Tibial nerve (tissue), 4 donors: Measurements from ENCODE around the gene ZBTB11. TPM values are rescaled to one million over a fixed set of nuclear protein-coding genes. Genes with fewer than 3 reads are reported as not detected.
"Not testable (repeated sequence)": the region's sequence is repeated elsewhere in the genome, so short reads cannot be mapped to it uniquely, and the experiment has no call there.

Experiments
- DNase-seq, 2 donors: peaks; one replicate each; pipeline ENCODE4 v3.0.0-alpha.2; 2019; ENCODE audit warnings: low spot score in 2 of 2
- H3K27ac ChIP-seq, 4 donors: fragments of 200-600 bp; sonication (generic) in 3 of 4; one replicate each; pipeline ENCODE4 v1.5.1; 2017 to 2019; ENCODE audit warnings: mild to moderate bottlenecking in 1 of 4
- H3K27me3 ChIP-seq, 2 donors: fragments of 200-600 bp; sonication (generic) in 1 of 2; one replicate each; pipeline versions ENCODE4 v1.5.1 to v1.6.0; 2017 to 2019
- H3K36me3 ChIP-seq, 3 donors: fragments of 200-600 bp; sonication (generic); one replicate each; pipeline ENCODE4 v1.5.1; 2018 to 2019
- H3K4me1 ChIP-seq, 4 donors: fragments of 200-600 bp; sonication (generic) in 3 of 4; one replicate each; pipeline ENCODE4 v1.5.1; 2017 to 2019
- H3K4me3 ChIP-seq, 4 donors: fragments of 200-600 bp; sonication (generic) in 3 of 4; one replicate each; pipeline ENCODE4 v1.5.1; 2017 to 2019; ENCODE audit warnings: mild to moderate bottlenecking in 1 of 4, moderate library complexity in 1 of 4
- H3K9me3 ChIP-seq, 4 donors: fragments of 200-600 bp; sonication (generic) in 3 of 4; one replicate each; pipeline ENCODE4 v1.5.1; 2017 to 2019
- EP300 ChIP-seq, 2 donors: sonication (generic); formaldehyde crosslinking; IDR thresholded peaks; one replicate each; pipeline ENCODE4 v1.6.1; 2017; ENCODE audit warnings: antibody characterized with exemption in 2 of 2, mild to moderate bottlenecking in 1 of 2
- POLR2A ChIP-seq, 2 donors: fragments of 450-650 bp; IDR thresholded peaks; one replicate each; pipeline ENCODE4 v1.6.1; 2017; ENCODE audit warnings: antibody characterized with exemption in 2 of 2, mild to moderate bottlenecking in 2 of 2, moderate library complexity in 2 of 2
- WGBS, 2 donors: methylation state at CpG; one replicate each; pipeline ENCODE4 v1.1.5; 2018; 5-methylcytosine and 5-hydroxymethylcytosine counted together
- total RNA-seq, 4 donors: library from RNA; depleted of rRNA; stranded (reverse); fragments of >200 nt; gene quantifications; one replicate each; pipeline ENCODE4 v1.1.0, GENCODE V29; 2016
- TF ChIP-seq, protein P1 (sequence below), 5 experiments: fragments of 200-600 bp in 3 of 5; fragments of 450-650 bp in 2 of 5; sonication (generic) in 3 of 5; IDR thresholded peaks; one replicate each; pipeline ENCODE4 v1.5.1; 2016 to 2019; ENCODE audit warnings: antibody characterized with exemption in 5 of 5, mild to moderate bottlenecking in 3 of 5, moderate library complexity in 2 of 5

ZBTB11 gene
- total RNA-seq, 4 donors from 2014 or later = 18.3 to 20.5 (median 19.6) TPM

DNA sequence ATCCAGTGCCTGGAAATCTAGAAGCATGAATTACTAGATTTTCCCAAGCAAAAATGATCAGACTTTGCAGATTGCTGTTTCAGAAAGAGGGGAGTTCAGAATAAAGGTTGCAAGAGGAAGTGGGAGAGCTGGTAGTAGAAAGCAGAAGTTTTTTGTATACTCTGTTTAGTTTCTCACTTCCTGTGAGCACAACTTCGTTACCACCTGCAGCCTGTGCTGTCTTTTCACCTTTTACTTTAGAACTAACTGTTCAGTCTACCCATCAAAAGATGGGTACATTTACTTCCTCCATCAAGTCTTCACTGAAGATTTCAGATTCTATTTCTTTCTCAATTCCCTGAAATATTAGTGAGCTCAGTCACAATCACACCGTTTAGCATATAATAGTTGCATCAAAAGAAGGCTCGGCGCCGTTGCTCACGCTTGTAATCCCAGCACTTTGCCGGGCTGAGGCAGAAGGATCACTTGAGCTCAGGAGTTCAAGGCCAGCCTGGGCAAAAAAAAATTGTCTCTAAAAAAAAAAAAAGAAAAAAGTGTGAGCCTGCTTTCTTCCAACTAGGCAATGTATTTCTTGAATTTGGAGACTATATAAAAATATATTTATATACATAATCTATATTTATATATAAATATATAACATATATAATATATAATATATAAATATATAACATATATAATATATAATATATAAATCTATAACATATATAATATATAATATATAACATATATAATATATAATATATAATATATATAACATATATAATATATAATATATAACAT lies 45.7 kb upstream of the ZBTB11 start:
- Histone ChIP-seq H3K27ac (peak overlapping the region in 1 of 4 donors; percentile 4), H3K4me1 (peaks cover 0 to 18% (median 2%) of the 10 kb centered on the region in 4 donors), H3K4me3 (no peak overlapping the region), H3K9me3 (no peaks in the 10 kb centered on the region), H3K36me3 (no peaks in the 10 kb centered on the region), H3K27me3 (no peaks in the 10 kb centered on the region)
- DNase-seq = no peak
- TF ChIP-seq, protein P1, sequence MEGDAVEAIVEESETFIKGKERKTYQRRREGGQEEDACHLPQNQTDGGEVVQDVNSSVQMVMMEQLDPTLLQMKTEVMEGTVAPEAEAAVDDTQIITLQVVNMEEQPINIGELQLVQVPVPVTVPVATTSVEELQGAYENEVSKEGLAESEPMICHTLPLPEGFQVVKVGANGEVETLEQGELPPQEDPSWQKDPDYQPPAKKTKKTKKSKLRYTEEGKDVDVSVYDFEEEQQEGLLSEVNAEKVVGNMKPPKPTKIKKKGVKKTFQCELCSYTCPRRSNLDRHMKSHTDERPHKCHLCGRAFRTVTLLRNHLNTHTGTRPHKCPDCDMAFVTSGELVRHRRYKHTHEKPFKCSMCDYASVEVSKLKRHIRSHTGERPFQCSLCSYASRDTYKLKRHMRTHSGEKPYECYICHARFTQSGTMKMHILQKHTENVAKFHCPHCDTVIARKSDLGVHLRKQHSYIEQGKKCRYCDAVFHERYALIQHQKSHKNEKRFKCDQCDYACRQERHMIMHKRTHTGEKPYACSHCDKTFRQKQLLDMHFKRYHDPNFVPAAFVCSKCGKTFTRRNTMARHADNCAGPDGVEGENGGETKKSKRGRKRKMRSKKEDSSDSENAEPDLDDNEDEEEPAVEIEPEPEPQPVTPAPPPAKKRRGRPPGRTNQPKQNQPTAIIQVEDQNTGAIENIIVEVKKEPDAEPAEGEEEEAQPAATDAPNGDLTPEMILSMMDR (IDR thresholded peaks at IDR 0.05) = no peak
- no peak for TF ChIP-seq EP300 (IDR thresholded peaks at IDR 0.05)
- no peak for TF ChIP-seq POLR2A (IDR thresholded peaks at IDR 0.05)
- 80 to 82% methylated on average over 7 of the region's 7 CpGs for WGBS, 2 donors

DNA sequence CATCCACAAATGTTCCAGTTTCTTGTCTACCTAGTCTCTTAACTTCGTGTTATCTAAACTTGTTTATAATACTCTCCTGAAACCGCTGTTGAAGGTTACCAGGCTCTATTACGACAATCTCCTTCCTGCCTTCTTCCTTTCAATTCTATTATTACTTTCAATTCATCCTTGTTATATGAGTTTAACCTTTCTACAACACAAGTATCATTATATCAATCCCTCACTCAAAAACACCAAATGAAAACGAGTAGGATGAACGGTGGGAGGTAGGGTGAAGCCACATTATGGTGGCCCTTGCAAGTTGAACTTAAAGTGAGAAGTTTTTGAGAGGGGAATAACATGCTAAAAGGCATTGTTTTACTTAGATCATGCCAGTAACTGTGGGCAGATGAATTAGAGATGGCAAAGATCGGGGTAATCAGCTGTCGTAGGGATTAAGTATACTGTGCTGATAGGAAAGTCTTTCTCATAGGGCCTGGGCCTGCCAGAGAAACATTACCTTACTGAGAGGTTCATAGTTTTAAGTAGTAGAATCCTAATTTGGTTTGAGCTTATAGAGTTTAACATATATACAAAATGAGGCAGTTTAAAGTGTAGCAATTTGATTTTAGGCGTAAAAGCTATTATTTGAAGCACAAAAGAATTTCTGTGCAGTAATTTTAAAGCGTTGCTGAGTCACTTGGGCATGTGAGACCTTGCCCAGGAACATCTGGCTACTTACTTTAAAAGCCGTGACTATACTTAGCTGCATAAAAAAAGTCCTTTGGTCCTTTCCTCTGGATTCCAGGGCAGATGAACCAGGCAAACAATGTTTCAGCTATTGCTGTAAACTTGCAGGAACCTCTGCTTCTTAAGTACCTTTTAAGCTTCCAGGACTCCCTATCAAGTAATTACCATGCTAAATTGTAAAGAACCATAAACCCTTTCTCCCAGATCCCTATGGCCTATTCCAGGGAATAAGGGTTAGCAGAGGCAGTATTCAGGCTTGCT lies 44.2 kb upstream of the ZBTB11 start:
- H3K4me3 ChIP-seq = no peak overlapping the region
- H3K9me3 ChIP-seq = no peaks in the 10 kb centered on the region
- H3K27ac ChIP-seq = peak overlapping the region in 1 of 4 donors; percentile 7
- H3K27me3 ChIP-seq = no peaks in the 10 kb centered on the region
- WGBS, 2 donors = 58% methylated on average over 10 of the region's 10 CpGs
- H3K4me1 ChIP-seq = peaks cover 0 to 14% (median 2%) of the 10 kb centered on the region in 4 donors
- no peak for DNase-seq
- no peak for TF ChIP-seq EP300 (IDR thresholded peaks at IDR 0.05)
- no peak for TF ChIP-seq POLR2A (IDR thresholded peaks at IDR 0.05)
- TF ChIP-seq, protein P1 (IDR thresholded peaks at IDR 0.05) = no peak
- H3K36me3 ChIP-seq = no peaks in the 10 kb centered on the region

DNA sequence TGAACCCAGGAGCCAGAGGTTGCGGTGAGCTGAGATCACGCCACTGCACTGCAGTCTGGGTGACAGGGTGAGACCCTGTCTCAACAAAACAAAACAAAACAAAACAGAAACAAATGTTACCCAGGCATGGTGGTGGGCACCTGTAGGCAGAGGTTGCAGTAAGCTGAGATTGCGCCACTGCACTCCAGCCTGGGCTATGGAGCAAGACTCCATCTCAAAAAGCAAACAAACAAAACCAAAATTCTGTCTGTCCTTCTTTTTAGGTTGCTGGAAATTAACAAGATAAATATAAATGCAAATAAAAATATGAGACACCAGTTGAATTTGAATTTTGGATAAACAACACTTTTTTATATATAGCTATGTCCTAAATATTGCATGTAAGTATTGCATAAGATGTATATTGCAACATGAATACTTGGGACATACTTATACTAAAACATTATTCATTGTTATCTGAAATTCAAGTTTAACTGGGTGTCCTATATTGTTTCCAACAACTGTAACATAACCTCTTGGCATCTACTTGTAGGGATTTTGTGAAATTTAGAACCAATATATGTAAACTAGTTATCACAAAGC lies 42.8 kb upstream of the ZBTB11 start:
- Histone ChIP-seq H3K4me1 (peaks cover 0 to 6% (median 2%) of the 10 kb centered on the region in 4 donors), H3K27me3 (no peaks in the 10 kb centered on the region), H3K4me3 (no peak overlapping the region), H3K27ac (no peak overlapping the region), H3K36me3 (no peaks in the 10 kb centered on the region), H3K9me3 (no peaks in the 10 kb centered on the region)
- no peak for TF ChIP-seq EP300 (IDR thresholded peaks at IDR 0.05)
- no peak for TF ChIP-seq POLR2A (IDR thresholded peaks at IDR 0.05)
- DNase-seq = no peak
- WGBS, 2 donors = 90 to 97% methylated on average over 3 of the region's 3 CpGs

DNA sequence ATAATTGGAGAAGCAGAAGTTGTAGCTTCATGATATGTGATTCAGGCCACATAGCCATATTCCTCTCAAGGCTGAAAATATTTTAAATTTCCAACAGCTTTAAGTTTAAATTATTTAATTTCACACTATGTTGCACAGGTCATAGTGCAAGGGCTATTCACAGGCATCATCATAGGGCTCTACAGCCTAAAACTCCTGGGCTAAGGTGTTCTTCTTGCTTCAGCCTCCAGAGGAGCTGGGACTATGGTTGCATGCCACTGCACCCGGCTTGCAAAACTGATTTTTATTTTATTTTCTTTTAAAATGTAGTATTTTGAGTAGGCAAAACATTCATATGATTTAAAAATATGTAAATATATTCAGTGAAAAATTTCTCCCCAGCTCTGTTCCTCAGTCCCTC lies 41.5 kb upstream of the ZBTB11 start:
- WGBS, 2 donors = 88 to 90% methylated on average over 1 of the region's 1 CpG
- H3K9me3 ChIP-seq = no peaks in the 10 kb centered on the region
- no peak overlapping the region for H3K27ac ChIP-seq
- TF ChIP-seq EP300 (IDR thresholded peaks at IDR 0.05) = no peak
- TF ChIP-seq, protein P1 (IDR thresholded peaks at IDR 0.05) = no peak
- TF ChIP-seq POLR2A (IDR thresholded peaks at IDR 0.05) = no peak
- H3K4me3 ChIP-seq = no peak overlapping the region
- no peak for DNase-seq
- peaks cover 0 to 4% (median 0%) of the 10 kb centered on the region in 4 donors for H3K4me1 ChIP-seq
- H3K27me3 ChIP-seq = no peaks in the 10 kb centered on the region
- H3K36me3 ChIP-seq = no peaks in the 10 kb centered on the region

DNA sequence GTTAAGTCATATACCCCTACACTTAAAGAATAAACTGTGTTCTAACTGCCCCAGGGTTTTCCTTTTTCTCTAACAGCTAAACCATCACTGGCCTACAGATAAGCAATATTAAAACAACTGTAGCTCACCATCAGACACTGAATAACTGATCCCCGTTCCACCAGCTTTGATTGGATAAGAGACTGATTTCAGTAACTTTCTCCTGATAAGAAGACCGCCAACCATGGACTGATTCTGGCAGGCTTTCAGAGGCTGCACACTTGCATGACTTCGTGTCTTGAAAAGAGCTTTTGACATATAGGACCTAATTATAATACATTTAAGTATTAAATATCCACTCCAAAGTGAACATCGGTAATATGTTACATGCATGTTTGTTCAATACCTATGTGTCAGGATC lies 32.2 kb upstream of the ZBTB11 start:
- DNase-seq = no peak
- Histone ChIP-seq H3K36me3 (no peaks in the 10 kb centered on the region), H3K27ac (no peak overlapping the region), H3K9me3 (no peaks in the 10 kb centered on the region), H3K4me1 (no peaks in the 10 kb centered on the region), H3K4me3 (no peak overlapping the region), H3K27me3 (no peaks in the 10 kb centered on the region)
- TF ChIP-seq, protein P1 (IDR thresholded peaks at IDR 0.05) = no peak
- TF ChIP-seq EP300 (IDR thresholded peaks at IDR 0.05) (no peak), POLR2A (IDR thresholded peaks at IDR 0.05) (no peak)
- WGBS, 2 donors = 76 to 88% methylated on average over 4 of the region's 4 CpGs

DNA sequence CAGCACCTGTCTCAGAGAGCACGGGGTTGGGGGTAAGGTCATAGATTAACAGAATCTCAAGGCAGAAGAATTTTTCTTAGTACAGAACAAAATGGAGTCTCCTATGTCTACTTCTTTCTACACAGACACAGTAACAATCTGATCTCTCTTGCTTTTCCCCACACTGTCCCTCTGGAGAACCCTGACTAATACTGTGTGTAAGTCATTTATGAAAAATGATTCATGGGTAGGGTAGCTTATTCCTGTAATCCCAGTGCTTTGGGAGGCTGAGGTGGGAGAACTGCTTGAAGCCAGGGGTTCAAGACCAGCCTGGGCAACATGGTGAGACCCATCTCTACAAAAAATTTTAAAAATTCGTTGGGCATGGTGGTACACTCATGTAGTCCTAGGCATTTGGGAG lies 27.7 kb upstream of the ZBTB11 start:
- DNase-seq, H3K27ac ChIP-seq, H3K4me3 ChIP-seq, H3K4me1 ChIP-seq, H3K27me3 ChIP-seq, H3K36me3 ChIP-seq, H3K9me3 ChIP-seq: not testable (repeated sequence)
- WGBS, 2 donors = 62 to 74% methylated on average over 2 of the region's 2 CpGs
